Breast epithelium (tissue), 3 donors: ENCODE measurements around the gene MSL2.

Experiments
- CTCF ChIP-seq, 3 donors: fragments of 450-650 bp; IDR thresholded peaks; one replicate each; pipeline ENCODE4 v1.5.1; 2016 to 2017; ENCODE audit warnings: antibody characterized with exemption in 3 of 3, mild to moderate bottlenecking in 3 of 3, moderate library complexity in 3 of 3
- POLR2A ChIP-seq: fragments of 450-650 bp; IDR thresholded peaks from one replicate; pipeline ENCODE4 v1.6.1; 2016; ENCODE audit warnings: antibody characterized with exemption, mild to moderate bottlenecking, moderate library complexity
- POLR2AphosphoS5 ChIP-seq, 3 donors: sonication (generic); formaldehyde crosslinking; IDR thresholded peaks; one replicate each; pipeline ENCODE4 v1.6.1; 2017; ENCODE audit warnings: antibody characterized with exemption in 3 of 3

GRCh38 chr3:136186344-136186743, 9.8 kb downstream of the MSL2 start:
- no peak for TF ChIP-seq CTCF (IDR thresholded peaks at IDR 0.05)
- no peak for TF ChIP-seq POLR2AphosphoS5 (IDR thresholded peaks at IDR 0.05)
- no peak for TF ChIP-seq POLR2A
